Calu3 (cell line): ENCODE data around the gene IL1RAPL2. TPM values are rescaled to one million over a fixed set of nuclear protein-coding genes. Genes with fewer than 3 reads are reported as not detected.

Experiments used
- BruUV-seq: library from RNA; stranded (reverse); fragments of 400-500 nt; replicated peaks from 2 replicates; lab custom pipeline; 2021; lab: Mats Ljungman, UMichigan
- CTCF ChIA-PET: fragments of 300-600 bp; sonication (Branson Sonifier 250); formaldehyde crosslinking; loops from one replicate; lab custom pipeline; 2022; ENCODE audit warnings: antibody characterized with exemption; lab: Charles Lee
- DNase-seq: peaks from one replicate; pipeline ENCODE4 v3.0.0; 2022
- H3K27ac Mint-ChIP-seq: one replicate; pipeline ENCODE4 v1.8.0; 2022; ENCODE audit warnings: mixed read lengths; ENCODE audit not compliant: unreplicated experiment
- H3K27me3 Mint-ChIP-seq: one replicate; pipeline ENCODE4 v1.8.0; 2022; ENCODE audit warnings: mixed read lengths; ENCODE audit not compliant: unreplicated experiment
- H3K36me3 Mint-ChIP-seq: one replicate; pipeline ENCODE4 v1.8.0; 2022; ENCODE audit warnings: mild to moderate bottlenecking, moderate library complexity, mixed read lengths; ENCODE audit not compliant: insufficient read depth, unreplicated experiment
- H3K4me1 Mint-ChIP-seq: one replicate; pipeline ENCODE4 v1.8.0; 2022; ENCODE audit warnings: mild to moderate bottlenecking, low read depth, mixed read lengths; ENCODE audit not compliant: unreplicated experiment
- H3K4me3 Mint-ChIP-seq: one replicate; pipeline ENCODE4 v1.8.0; 2022; ENCODE audit warnings: mild to moderate bottlenecking, low read depth, moderate library complexity, mixed read lengths; ENCODE audit not compliant: unreplicated experiment
- H3K9me3 Mint-ChIP-seq: one replicate; pipeline ENCODE4 v1.8.0; 2022; ENCODE audit warnings: low read depth, mixed read lengths; ENCODE audit not compliant: unreplicated experiment
- CTCF ChIP-seq: fragments of 200-600 bp; IDR thresholded peaks from one replicate; pipeline ENCODE4 v1.8.0; 2022; ENCODE audit warnings: antibody characterized with exemption; ENCODE audit not compliant: unreplicated experiment
- intact Hi-C: fragments of 100-400 bp; cut with micrococcal nuclease; formaldehyde crosslinking; loops from one replicate; pipeline ENCODE4 v1.10.0; 2022; ENCODE audit not compliant: unreplicated experiment
- total RNA-seq: library from RNA; stranded (reverse); gene quantifications from 2 replicates; pipeline ENCODE4 v1.2.3, GENCODE V29; 2022

Gene IL1RAPL2
- total RNA-seq, 1 experiment from 2014 or later: not detected

- Mint-ChIP-seq H3K27ac (no peak overlapping the region), H3K36me3 (no peaks in the 10 kb centered on the region), H3K4me3 (no peak overlapping the region), H3K9me3 (no peaks in the 10 kb centered on the region), H3K27me3 (peaks cover 13% of the 10 kb centered on the region), H3K4me1 (no peaks in the 10 kb centered on the region)
- CTCF ChIA-PET: no interaction called here
- TF ChIP-seq CTCF: no peak
- DNase-seq: no peak
- BruUV-seq: no TSS peak
- intact Hi-C loops: no loop called here
Measured at GRCh38 chrX:104695593-104695992, 129.6 kb downstream of the IL1RAPL2 start.

- no peak for DNase-seq
- no TSS peak for BruUV-seq
- no peak overlapping the region for H3K4me3 Mint-ChIP-seq
- H3K27ac Mint-ChIP-seq: no peak overlapping the region
- no peaks in the 10 kb centered on the region for H3K36me3 Mint-ChIP-seq
- no peaks in the 10 kb centered on the region for H3K9me3 Mint-ChIP-seq
- CTCF ChIA-PET: no interaction called here
- TF ChIP-seq CTCF: no peak
- H3K27me3 Mint-ChIP-seq: peaks cover 13% of the 10 kb centered on the region
- no peaks in the 10 kb centered on the region for H3K4me1 Mint-ChIP-seq
- intact Hi-C loops: no loop called here
Measured at GRCh38 chrX:104696667-104697066, 130.7 kb downstream of the IL1RAPL2 start.

GRCh38 chrX:104697294-104697693 is 131.3 kb downstream of the IL1RAPL2 start:
- no peaks in the 10 kb centered on the region for H3K36me3 Mint-ChIP-seq
- H3K4me3 Mint-ChIP-seq: no peak overlapping the region
- no peak for TF ChIP-seq CTCF
- no peaks in the 10 kb centered on the region for H3K4me1 Mint-ChIP-seq
- no peak overlapping the region for H3K27ac Mint-ChIP-seq
- H3K27me3 Mint-ChIP-seq: peaks cover 13% of the 10 kb centered on the region
- no TSS peak for BruUV-seq
- no peak for DNase-seq
- intact Hi-C loops: no loop called here
- CTCF ChIA-PET: no interaction called here
- no peaks in the 10 kb centered on the region for H3K9me3 Mint-ChIP-seq

GRCh38 chrX:104707042-104707441 is 141.0 kb downstream of the IL1RAPL2 start:
- intact Hi-C loops: no loop called here
- no TSS peak for BruUV-seq

More at GRCh38 chrX:104707042-104707441, 141.0 kb downstream of the IL1RAPL2 start:
- CTCF ChIA-PET: no interaction called here
- Mint-ChIP-seq H3K4me3 (no peak overlapping the region), H3K27me3 (peaks cover 9% of the 10 kb centered on the region), H3K27ac (no peak overlapping the region), H3K36me3 (no peaks in the 10 kb centered on the region), H3K4me1 (no peaks in the 10 kb centered on the region), H3K9me3 (no peaks in the 10 kb centered on the region)
- TF ChIP-seq CTCF: no peak
- DNase-seq: no peak
